ENCODE results near the gene TSPY1.
"Not testable (repeated sequence)": the region's sequence is repeated elsewhere in the genome, so short reads cannot be mapped to it uniquely, and the experiment has no call there.

- not testable (repeated sequence) for TF ChIP-seq CTCF (IDR thresholded peaks at IDR 0.05; ENCODE audit: low read depth, low read length); EZH2phosphoT487 (IDR thresholded peaks at IDR 0.05; ENCODE audit: low read depth)
These were observed 37.6 kb downstream of the TSPY1 start for GRCh38 chrY:9504396-9504795.
